ENCODE results near the gene MPND. TPM values are rescaled to one million over a fixed set of nuclear protein-coding genes. Genes with fewer than 3 reads are reported as not detected.
"Not testable (repeated sequence)": the region's sequence is repeated elsewhere in the genome, so short reads cannot be mapped to it uniquely, and the experiment has no call there.

Gene MPND
- total RNA-seq, 1 experiment from 2014 or later, result 7.2 TPM

GRCh38 chr19:4327252-4327876 is 16.0 kb upstream of the MPND start:
- no peaks in the 10 kb centered on the region for H3K36me3 Mint-ChIP-seq (ENCODE audit: insufficient read depth, unreplicated experiment)
- DNase-seq (ENCODE audit: unreplicated experiment), result no peak

GRCh38 chr19:4327877-4328242 is 15.5 kb upstream of the MPND start:
- intact Hi-C loops (cut with micrococcal nuclease), result no loop called here
- H3K27ac Mint-ChIP-seq (ENCODE audit: low read depth, unreplicated experiment), result no peak overlapping the region
- no peaks in the 10 kb centered on the region for H3K36me3 Mint-ChIP-seq (ENCODE audit: insufficient read depth, unreplicated experiment)
- H3K27me3 Mint-ChIP-seq (ENCODE audit: insufficient read depth, unreplicated experiment), result no peaks in the 10 kb centered on the region
- no peaks in the 10 kb centered on the region for H3K4me1 Mint-ChIP-seq (ENCODE audit: insufficient read depth, unreplicated experiment)
- DNase-seq (ENCODE audit: unreplicated experiment), result no peak
- POLR2A ChIA-PET, result no interaction called here
- TF ChIP-seq CTCF (IDR thresholded peaks at IDR 0.05; ENCODE audit: unreplicated experiment), result no peak
- no TSS peak for BruUV-seq (replicated peaks)
- CTCF ChIA-PET, result no interaction called here
- no peaks in the 10 kb centered on the region for H3K9me3 Mint-ChIP-seq (ENCODE audit: unreplicated experiment)
- H3K4me3 Mint-ChIP-seq (ENCODE audit: unreplicated experiment), result no peak overlapping the region

More at GRCh38 chr19:4327252-4327876, 16.0 kb upstream of the MPND start:
- TF ChIP-seq CTCF (IDR thresholded peaks at IDR 0.05; ENCODE audit: unreplicated experiment), result no peak
- Mint-ChIP-seq H3K4me1 (ENCODE audit: insufficient read depth, unreplicated experiment) (no peaks in the 10 kb centered on the region), H3K27ac (ENCODE audit: low read depth, unreplicated experiment) (no peak overlapping the region), H3K4me3 (ENCODE audit: unreplicated experiment) (no peak overlapping the region), H3K27me3 (ENCODE audit: insufficient read depth, unreplicated experiment) (no peaks in the 10 kb centered on the region), H3K9me3 (ENCODE audit: unreplicated experiment) (no peaks in the 10 kb centered on the region)
- POLR2A ChIA-PET, result no interaction called here
- intact Hi-C loops (cut with micrococcal nuclease), result no loop called here
- CTCF ChIA-PET, result no interaction called here
- no TSS peak for BruUV-seq (replicated peaks)

GRCh38 chr19:4328243-4328990 is 14.9 kb upstream of the MPND start:
- TF ChIP-seq CTCF (IDR thresholded peaks at IDR 0.05; ENCODE audit: unreplicated experiment), result no peak
- Mint-ChIP-seq H3K27me3 (ENCODE audit: insufficient read depth, unreplicated experiment) (no peaks in the 10 kb centered on the region), H3K9me3 (ENCODE audit: unreplicated experiment) (no peaks in the 10 kb centered on the region), H3K36me3 (ENCODE audit: insufficient read depth, unreplicated experiment) (no peaks in the 10 kb centered on the region), H3K27ac (ENCODE audit: low read depth, unreplicated experiment) (no peak overlapping the region), H3K4me3 (ENCODE audit: unreplicated experiment) (no peak overlapping the region), H3K4me1 (ENCODE audit: insufficient read depth, unreplicated experiment) (no peaks in the 10 kb centered on the region)
- POLR2A ChIA-PET, result no interaction called here
- intact Hi-C loops (cut with micrococcal nuclease), result no loop called here
- no TSS peak for BruUV-seq (replicated peaks)
- DNase-seq (ENCODE audit: unreplicated experiment), result no peak
- CTCF ChIA-PET, result interaction anchor here (0.7 kb wide), 1 partner anchor 1000 kb away, joined by 3 read pairs; no protein-coding TSS in a partner anchor

GRCh38 chr19:4328991-4329681 is 14.2 kb upstream of the MPND start:
- CTCF ChIA-PET, result interaction anchor here (0.7 kb wide), 1 partner anchor 1001 kb away, joined by 3 read pairs; no protein-coding TSS in a partner anchor
- H3K27me3 Mint-ChIP-seq (ENCODE audit: insufficient read depth, unreplicated experiment); H3K4me3 Mint-ChIP-seq (ENCODE audit: unreplicated experiment); POLR2A ChIA-PET; H3K4me1 Mint-ChIP-seq (ENCODE audit: insufficient read depth, unreplicated experiment); H3K36me3 Mint-ChIP-seq (ENCODE audit: insufficient read depth, unreplicated experiment); DNase-seq (ENCODE audit: unreplicated experiment); H3K27ac Mint-ChIP-seq (ENCODE audit: low read depth, unreplicated experiment); BruUV-seq (replicated peaks); H3K9me3 Mint-ChIP-seq (ENCODE audit: unreplicated experiment); intact Hi-C loops (cut with micrococcal nuclease): not testable (repeated sequence)
